LNCAP (cell line): ENCODE measurements around the gene ENPP6.

Source experiments
- TF ChIP-seq, protein P1 (sequence below): fragments of 450-650 bp; IDR thresholded peaks from 2 replicates; pipeline ENCODE4 v1.5.1; 2017; ENCODE audit warnings: mild to moderate bottlenecking

ENPP6 gene

DNA sequence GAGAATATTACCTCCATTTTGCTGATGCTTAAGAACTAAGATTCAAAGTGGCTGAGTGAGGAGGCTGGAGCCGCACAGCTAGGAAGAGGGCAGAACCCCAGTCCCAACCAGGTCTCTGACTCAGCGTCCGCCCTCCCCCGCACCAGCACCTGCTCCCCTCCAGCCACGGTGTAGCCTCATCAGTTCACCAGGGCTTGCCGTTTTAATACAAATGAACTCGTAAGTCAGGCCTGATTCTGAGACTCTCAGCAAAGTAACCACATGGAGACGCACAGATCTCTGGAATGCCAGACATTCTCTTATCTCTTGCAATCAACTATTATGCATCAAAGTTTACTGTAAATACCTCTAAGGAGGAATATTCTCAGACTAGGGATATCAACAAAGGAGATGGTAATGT, 52.4 kb downstream of the ENPP6 start:
- TF ChIP-seq, protein P1, sequence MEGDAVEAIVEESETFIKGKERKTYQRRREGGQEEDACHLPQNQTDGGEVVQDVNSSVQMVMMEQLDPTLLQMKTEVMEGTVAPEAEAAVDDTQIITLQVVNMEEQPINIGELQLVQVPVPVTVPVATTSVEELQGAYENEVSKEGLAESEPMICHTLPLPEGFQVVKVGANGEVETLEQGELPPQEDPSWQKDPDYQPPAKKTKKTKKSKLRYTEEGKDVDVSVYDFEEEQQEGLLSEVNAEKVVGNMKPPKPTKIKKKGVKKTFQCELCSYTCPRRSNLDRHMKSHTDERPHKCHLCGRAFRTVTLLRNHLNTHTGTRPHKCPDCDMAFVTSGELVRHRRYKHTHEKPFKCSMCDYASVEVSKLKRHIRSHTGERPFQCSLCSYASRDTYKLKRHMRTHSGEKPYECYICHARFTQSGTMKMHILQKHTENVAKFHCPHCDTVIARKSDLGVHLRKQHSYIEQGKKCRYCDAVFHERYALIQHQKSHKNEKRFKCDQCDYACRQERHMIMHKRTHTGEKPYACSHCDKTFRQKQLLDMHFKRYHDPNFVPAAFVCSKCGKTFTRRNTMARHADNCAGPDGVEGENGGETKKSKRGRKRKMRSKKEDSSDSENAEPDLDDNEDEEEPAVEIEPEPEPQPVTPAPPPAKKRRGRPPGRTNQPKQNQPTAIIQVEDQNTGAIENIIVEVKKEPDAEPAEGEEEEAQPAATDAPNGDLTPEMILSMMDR, result no peak

- TF ChIP-seq, protein P1, result peak; percentile 64
These were observed 53.9 kb downstream of the ENPP6 start for GRCh38 chr4:184163813-184164212.

DNA sequence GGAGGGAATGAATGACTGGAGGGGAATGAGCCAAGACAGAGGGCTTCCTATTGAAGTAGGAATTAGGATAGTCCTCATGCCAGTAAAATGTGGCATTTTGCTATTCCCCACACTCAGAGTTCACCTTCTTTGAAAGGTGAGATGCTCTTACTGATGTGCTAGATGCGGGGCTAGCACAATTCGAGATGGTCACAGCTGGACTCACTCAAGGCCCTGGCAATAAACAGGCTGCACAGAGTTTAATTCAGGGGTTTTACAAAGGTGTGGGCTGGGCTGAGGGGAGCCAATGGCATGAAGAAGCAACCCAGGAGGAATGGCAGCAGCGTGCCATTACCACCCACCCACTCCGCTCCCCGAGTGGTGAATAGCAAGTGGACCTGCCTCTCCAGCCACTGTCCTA, 55.1 kb downstream of the ENPP6 start:
- TF ChIP-seq, protein P1, result no peak

GRCh38 chr4:184157322-184157721, 60.4 kb downstream of the ENPP6 start:
- TF ChIP-seq, protein P1, result no peak

- TF ChIP-seq, protein P1, result no peak
These were observed 61.3 kb downstream of the ENPP6 start for GRCh38 chr4:184156163-184156920.

GRCh38 chr4:184154199-184154598, 63.5 kb downstream of the ENPP6 start:
- TF ChIP-seq, protein P1, result no peak

DNA sequence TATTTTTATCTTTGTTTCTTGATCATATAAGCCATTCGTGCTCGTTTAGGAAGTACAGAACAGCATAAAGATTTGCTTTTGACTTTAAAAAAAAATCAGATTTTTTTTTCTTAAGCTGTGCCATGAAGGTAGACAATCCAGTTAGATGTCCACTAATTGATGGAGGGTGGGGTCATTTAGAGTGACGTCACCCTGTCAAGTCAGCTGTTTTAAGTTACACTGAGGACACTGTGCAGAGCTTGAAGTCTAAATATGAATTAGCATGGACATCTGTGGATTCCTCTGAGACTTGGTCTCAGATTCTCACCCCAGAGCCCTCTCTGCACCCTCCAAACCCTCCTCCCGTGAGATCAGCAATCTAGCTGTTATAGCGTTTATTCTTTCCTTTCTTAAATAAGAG, 63.9 kb downstream of the ENPP6 start:
- TF ChIP-seq, protein P1, result no peak

- TF ChIP-seq, protein P1, result no peak
These were observed 65.6 kb downstream of the ENPP6 start for GRCh38 chr4:184151988-184152485.
